ENCODE results near the gene KLK14. TPM values are rescaled to one million over a fixed set of nuclear protein-coding genes. Genes with fewer than 3 reads are reported as not detected.

Gene KLK14
- total and polyA plus RNA-seq, 2 experiments from 2014 or later, result 0.42 TPM; not detected in 1

- Mint-ChIP-seq H3K27ac (peak overlapping the region; percentile 69), H3K27me3 (ENCODE audit: insufficient read depth, low read depth, poor library complexity) (peaks cover 12% of the 10 kb centered on the region), H3K36me3 (ENCODE audit: low read depth) (peaks cover 18% of the 10 kb centered on the region; the same call in 2 of the 3 replicates), H3K4me3 (peak overlapping the region; percentile 41), H3K9me3 (peaks cover 31% of the 10 kb centered on the region), H3K4me1 (peaks cover 31% of the 10 kb centered on the region)
- Histone ChIP-seq H3K79me2 (replicated peaks; ENCODE audit: insufficient read depth) (no peaks in the 10 kb centered on the region), H3K27me3 (ENCODE audit: insufficient read depth) (no peaks in the 10 kb centered on the region), H3K36me3 (ENCODE audit: insufficient read depth) (no peaks in the 10 kb centered on the region), H3K4me3 (0 out of 2 replicates have a peak overlapping the region, but pooled peaks have one; percentile 3), H3K4me1 (ENCODE audit: insufficient read depth) (peaks cover 36% of the 10 kb centered on the region), H3K27ac (ENCODE audit: low read depth) (peak overlapping the region; percentile 92), H3K4me2 (peak overlapping the region; percentile 48), H3F3A (replicated peaks; ENCODE audit: low read depth) (no peaks in the 10 kb centered on the region; the same call in 1 of the 2 replicates), H3K9me2 (ENCODE audit: insufficient read depth) (no peaks in the 10 kb centered on the region), H4K20me1 (replicated peaks; ENCODE audit: insufficient read depth) (no peaks in the 10 kb centered on the region), H2AFZ (no peak overlapping the region)
- no peak for ATAC-seq
- DNase-seq (ENCODE audit: low spot score), result no peak
- TF ChIP-seq EZH2 (IDR thresholded peaks at IDR 0.05; ENCODE audit: low read depth, unreplicated experiment) (no peak), STAT1 (IDR thresholded peaks at IDR 0.05; ENCODE audit: unreplicated experiment) (no peak), CREB1 (CRISPR knock-in tag; IDR thresholded peaks at IDR 0.05; ENCODE audit: low read depth) (no peak), POLR2AphosphoS5 (IDR thresholded peaks at IDR 0.05; ENCODE audit: low read depth) (peak; percentile 42; the same call in 1 of the 2 replicates), ZNF331 (CRISPR knock-in tag; IDR thresholded peaks at IDR 0.05; ENCODE audit: low read depth) (no peak), EZH2phosphoT487 (IDR thresholded peaks at IDR 0.05; ENCODE audit: unreplicated experiment) (no peak), NANOG (IDR thresholded peaks at IDR 0.05; ENCODE audit: borderline replicate concordance) (no peak)
Observed at GRCh38 chr19:51047031-51047335, 35.7 kb downstream of the KLK14 start.

- Histone ChIP-seq H3K4me2 (0 out of 2 replicates have a peak overlapping the region, but pooled peaks have one; percentile 24), H3K79me2 (replicated peaks; ENCODE audit: insufficient read depth) (no peaks in the 10 kb centered on the region), H3K36me3 (ENCODE audit: insufficient read depth) (no peaks in the 10 kb centered on the region), H3K4me3 (no peak overlapping the region), H3K27me3 (ENCODE audit: insufficient read depth) (no peaks in the 10 kb centered on the region), H3K4me1 (ENCODE audit: insufficient read depth) (peaks cover 36% of the 10 kb centered on the region), H3K27ac (ENCODE audit: low read depth) (no peak overlapping the region), H3K9me2 (ENCODE audit: insufficient read depth) (no peaks in the 10 kb centered on the region), H3F3A (replicated peaks; ENCODE audit: low read depth) (no peaks in the 10 kb centered on the region; the same call in 1 of the 2 replicates), H2AFZ (peak overlapping the region; percentile 20; the same call in 1 of the 2 replicates), H4K20me1 (replicated peaks; ENCODE audit: insufficient read depth) (no peaks in the 10 kb centered on the region)
- H3K4me3 Mint-ChIP-seq, result no peak overlapping the region
- H3K9me3 Mint-ChIP-seq, result peaks cover 21% of the 10 kb centered on the region
- peaks cover 29% of the 10 kb centered on the region for H3K4me1 Mint-ChIP-seq
- H3K27ac Mint-ChIP-seq, result no peak overlapping the region; the same call in 1 of the 2 replicates
- ATAC-seq (no peak), DNase-seq (ENCODE audit: low spot score) (no peak)
- peaks cover 12% of the 10 kb centered on the region for H3K27me3 Mint-ChIP-seq (ENCODE audit: insufficient read depth, low read depth, poor library complexity)
- H3K36me3 Mint-ChIP-seq (ENCODE audit: low read depth), result peaks cover 11% of the 10 kb centered on the region; the same call in 2 of the 3 replicates
- TF ChIP-seq, protein P1, sequence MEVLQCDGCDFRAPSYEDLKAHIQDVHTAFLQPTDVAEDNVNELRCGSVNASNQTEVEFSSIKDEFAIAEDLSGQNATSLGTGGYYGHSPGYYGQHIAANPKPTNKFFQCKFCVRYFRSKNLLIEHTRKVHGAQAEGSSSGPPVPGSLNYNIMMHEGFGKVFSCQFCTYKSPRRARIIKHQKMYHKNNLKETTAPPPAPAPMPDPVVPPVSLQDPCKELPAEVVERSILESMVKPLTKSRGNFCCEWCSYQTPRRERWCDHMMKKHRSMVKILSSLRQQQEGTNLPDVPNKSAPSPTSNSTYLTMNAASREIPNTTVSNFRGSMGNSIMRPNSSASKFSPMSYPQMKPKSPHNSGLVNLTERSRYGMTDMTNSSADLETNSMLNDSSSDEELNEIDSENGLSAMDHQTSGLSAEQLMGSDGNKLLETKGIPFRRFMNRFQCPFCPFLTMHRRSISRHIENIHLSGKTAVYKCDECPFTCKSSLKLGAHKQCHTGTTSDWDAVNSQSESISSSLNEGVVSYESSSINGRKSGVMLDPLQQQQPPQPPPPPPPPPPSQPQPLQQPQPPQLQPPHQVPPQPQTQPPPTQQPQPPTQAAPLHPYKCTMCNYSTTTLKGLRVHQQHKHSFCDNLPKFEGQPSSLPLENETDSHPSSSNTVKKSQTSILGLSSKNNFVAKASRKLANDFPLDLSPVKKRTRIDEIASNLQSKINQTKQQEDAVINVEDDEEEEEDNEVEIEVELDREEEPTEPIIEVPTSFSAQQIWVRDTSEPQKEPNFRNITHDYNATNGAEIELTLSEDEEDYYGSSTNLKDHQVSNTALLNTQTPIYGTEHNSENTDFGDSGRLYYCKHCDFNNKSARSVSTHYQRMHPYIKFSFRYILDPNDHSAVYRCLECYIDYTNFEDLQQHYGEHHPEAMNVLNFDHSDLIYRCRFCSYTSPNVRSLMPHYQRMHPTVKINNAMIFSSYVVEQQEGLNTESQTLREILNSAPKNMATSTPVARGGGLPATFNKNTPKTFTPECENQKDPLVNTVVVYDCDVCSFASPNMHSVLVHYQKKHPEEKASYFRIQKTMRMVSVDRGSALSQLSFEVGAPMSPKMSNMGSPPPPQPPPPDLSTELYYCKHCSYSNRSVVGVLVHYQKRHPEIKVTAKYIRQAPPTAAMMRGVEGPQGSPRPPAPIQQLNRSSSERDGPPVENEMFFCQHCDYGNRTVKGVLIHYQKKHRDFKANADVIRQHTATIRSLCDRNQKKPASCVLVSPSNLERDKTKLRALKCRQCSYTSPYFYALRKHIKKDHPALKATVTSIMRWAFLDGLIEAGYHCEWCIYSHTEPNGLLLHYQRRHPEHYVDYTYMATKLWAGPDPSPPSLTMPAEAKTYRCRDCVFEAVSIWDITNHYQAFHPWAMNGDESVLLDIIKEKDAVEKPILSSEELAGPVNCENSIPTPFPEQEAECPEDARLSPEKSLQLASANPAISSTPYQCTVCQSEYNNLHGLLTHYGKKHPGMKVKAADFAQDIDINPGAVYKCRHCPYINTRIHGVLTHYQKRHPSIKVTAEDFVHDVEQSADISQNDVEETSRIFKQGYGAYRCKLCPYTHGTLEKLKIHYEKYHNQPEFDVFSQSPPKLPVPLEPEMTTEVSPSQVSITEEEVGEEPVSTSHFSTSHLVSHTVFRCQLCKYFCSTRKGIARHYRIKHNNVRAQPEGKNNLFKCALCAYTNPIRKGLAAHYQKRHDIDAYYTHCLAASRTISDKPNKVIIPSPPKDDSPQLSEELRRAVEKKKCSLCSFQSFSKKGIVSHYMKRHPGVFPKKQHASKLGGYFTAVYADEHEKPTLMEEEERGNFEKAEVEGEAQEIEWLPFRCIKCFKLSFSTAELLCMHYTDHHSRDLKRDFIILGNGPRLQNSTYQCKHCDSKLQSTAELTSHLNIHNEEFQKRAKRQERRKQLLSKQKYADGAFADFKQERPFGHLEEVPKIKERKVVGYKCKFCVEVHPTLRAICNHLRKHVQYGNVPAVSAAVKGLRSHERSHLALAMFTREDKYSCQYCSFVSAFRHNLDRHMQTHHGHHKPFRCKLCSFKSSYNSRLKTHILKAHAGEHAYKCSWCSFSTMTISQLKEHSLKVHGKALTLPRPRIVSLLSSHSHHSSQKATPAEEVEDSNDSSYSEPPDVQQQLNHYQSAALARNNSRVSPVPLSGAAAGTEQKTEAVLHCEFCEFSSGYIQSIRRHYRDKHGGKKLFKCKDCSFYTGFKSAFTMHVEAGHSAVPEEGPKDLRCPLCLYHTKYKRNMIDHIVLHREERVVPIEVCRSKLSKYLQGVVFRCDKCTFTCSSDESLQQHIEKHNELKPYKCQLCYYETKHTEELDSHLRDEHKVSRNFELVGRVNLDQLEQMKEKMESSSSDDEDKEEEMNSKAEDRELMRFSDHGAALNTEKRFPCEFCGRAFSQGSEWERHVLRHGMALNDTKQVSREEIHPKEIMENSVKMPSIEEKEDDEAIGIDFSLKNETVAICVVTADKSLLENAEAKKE (CRISPR knock-in tag; IDR thresholded peaks at IDR 0.05), result no peak
- no peak for TF ChIP-seq CREB1 (CRISPR knock-in tag; IDR thresholded peaks at IDR 0.05; ENCODE audit: low read depth)
- no peak for TF ChIP-seq REST (IDR thresholded peaks at IDR 0.05; ENCODE audit: unreplicated experiment)
- no peak for TF ChIP-seq JUNB (IDR thresholded peaks at IDR 0.05; ENCODE audit: unreplicated experiment)
- no peak for TF ChIP-seq ZNF331 (CRISPR knock-in tag; IDR thresholded peaks at IDR 0.05; ENCODE audit: low read depth)
- TF ChIP-seq EZH2phosphoT487 (IDR thresholded peaks at IDR 0.05; ENCODE audit: unreplicated experiment), result no peak
- no peak for TF ChIP-seq POLR2AphosphoS5 (IDR thresholded peaks at IDR 0.05; ENCODE audit: low read depth)
- no peak for TF ChIP-seq ZNF114 (CRISPR knock-in tag; IDR thresholded peaks at IDR 0.05)
- no peak for TF ChIP-seq NANOG (IDR thresholded peaks at IDR 0.05; ENCODE audit: borderline replicate concordance)
- no peak for TF ChIP-seq STAT1 (IDR thresholded peaks at IDR 0.05; ENCODE audit: unreplicated experiment)
Observed at GRCh38 chr19:51044327-51044726, 38.4 kb downstream of the KLK14 start.
